Fibroblast of gingiva (primary cell): ENCODE results near the gene TNIK.

Source experiments
- DNase-seq: peaks from one replicate; pipeline ENCODE4 v3.0.0-alpha.2; 2011; ENCODE audit warnings: low read depth

Gene TNIK

DNA sequence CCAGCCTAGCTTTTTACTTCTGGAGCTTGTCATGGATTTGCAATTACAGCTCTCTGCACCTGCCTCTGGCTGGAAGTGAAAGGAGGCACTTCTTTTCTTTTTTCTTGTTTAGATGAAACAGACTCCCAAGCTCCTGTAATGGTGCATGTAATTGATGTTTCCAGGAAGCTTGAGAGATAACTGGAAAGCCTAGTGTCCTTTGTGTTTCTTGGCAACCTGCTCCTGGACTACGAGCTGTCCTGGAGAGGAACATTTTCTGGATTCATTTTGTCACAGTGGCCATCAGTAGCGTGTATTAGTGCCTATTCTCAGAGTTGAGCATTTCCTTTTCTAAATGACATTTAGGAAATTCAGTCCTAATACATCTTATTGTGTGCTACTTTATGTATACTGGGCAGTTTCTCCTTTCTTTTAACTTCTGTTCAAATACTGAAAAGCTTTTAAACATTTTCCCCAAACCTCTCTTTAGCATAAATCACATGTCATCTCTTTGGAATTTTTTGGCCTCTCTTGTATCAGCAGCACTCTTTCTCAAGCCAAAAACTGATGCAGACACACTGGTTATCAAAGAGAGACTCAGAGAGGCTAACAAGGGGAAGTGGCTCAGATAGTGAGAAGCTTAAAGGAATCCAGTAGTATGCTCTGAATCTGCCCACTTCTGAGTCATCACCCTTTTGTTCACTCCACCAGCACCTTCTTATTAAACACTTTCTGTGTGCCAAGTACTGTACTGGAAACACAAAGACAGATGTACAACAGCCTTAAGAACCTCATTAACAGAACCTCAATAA, 371.0 kb downstream of the TNIK start:
- peak; percentile 64 for DNase-seq

DNA sequence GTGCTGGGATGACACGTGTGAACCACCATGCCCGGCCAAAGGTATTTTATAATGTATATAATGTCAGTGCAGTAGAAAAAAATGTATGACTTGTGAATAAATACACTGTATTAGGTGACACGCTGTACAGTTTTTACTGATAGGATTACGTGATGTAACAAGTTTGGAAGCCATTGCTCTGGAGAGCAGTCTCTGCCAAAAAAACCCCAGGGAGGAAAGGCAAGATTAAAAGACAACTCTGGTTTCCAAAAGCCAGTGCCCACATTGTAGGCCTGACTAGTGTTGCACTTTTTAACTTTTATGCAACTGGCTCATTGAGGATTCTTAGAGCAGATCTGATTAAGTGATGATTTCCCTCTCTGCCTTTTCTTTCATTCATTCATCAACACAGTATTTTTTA, 371.7 kb downstream of the TNIK start:
- DNase-seq = no peak

DNA sequence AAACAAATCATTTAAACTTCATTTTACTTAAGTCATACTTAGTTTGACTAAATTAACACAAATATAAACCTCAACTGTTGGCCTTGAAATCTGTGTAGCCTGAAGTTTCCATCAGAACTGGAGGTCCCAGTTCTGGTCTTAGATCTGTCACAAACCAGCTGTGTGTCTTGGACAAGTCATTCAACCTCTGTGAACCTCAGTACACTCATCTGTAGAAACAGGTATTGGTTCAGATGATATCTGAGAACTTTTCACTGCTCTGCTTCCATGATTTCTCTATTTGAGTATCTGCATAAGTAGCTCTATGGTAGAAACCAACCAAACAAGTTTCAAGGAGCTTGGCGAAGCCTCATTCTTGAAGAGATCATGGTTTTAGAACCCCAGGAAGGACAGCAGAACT, 373.3 kb downstream of the TNIK start:
- DNase-seq = no peak

DNA sequence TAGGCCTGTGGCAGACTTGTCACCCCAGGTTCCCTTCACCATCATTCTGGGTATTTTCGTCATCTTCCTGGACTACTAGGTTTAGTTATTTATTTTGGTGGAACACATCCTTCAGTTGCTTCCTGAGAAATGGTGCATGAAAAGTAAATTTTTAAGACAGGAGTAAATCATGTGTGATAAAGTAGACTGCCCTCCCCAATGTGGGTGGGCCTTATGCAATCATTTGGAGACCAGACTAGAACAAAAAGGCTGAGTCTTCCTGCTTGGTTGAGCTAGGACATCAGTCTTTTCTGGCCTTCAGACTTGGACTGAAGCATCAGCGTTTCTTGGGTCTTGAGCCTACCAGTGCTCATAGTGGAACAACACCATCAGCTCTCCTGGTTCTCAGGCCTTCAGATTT, 382.9 kb downstream of the TNIK start:
- DNase-seq = no peak

DNA sequence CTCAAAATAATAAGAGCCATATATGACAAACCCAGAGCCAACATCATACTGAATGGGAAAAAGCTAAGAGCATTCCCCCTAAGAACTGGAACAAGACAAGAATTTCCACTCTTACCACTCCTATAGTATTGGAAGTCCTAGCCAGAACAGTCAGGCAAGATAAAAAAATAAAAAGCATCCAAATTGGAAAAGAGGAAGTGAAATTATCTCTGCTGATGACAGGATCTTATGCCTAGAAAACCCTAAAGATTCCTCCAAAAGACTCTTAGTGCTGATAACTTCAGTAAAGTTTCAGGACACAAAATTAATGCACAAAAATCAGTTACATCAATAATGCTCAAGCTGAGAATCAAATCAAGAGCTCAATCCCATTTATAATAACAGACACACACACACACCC, 387.8 kb downstream of the TNIK start:
- no peak for DNase-seq

DNA sequence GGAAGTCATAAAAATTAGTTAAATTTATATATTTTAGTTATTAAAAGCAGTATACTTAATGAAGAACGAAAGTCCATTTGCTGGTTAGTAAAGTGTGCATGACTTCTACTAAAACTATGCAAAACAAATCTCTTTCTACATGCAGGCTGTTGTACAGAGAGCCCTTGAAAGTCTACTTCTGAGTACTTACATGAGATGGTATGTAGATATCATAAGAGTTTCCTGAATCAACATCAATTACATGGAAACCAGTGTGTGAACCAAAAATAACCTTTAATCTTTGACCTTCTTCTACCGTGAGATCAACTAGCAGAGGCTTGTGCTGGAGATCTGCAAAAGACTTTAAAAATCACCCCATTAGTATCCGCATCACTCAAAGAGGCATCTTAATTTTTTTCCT, 391.5 kb downstream of the TNIK start:
- no peak for DNase-seq

DNA sequence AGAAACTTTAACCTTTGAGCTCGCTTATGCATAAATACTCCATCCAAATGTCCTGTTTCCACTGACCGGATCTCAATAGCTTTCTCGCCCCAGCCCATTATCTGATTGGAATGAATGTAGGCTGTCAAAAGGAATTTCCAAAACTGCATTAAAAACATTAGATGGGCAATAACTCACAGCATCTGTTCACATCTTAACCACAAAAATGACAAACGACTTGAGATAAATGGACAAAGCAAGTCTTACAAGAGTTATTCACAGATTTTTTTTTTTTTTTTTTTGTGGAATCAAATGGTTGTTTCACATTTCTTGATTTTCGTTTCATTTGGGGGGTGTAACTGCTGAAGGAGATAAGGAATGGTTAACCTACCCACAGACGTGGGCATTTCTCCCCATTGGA, 394.0 kb downstream of the TNIK start:
- DNase-seq = no peak

DNA sequence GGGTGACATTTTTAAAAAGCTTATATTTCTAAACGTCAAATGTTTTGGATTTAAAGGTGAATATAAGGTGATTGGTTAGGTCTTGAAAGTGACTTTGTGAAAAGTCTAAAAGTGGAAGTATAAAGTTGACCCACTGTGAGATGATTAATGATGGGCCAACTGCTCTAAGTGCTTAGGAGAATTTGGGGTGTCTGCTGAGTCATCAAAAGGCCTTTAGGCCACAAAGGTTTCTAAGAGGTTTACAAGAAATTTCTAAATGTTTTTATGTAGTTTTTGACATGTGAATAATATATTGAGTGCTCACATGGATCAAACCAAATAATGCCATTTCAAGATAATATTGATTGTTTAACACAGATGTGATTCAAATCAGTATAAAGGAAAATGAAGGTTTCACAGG, 394.5 kb downstream of the TNIK start:
- no peak for DNase-seq

DNA sequence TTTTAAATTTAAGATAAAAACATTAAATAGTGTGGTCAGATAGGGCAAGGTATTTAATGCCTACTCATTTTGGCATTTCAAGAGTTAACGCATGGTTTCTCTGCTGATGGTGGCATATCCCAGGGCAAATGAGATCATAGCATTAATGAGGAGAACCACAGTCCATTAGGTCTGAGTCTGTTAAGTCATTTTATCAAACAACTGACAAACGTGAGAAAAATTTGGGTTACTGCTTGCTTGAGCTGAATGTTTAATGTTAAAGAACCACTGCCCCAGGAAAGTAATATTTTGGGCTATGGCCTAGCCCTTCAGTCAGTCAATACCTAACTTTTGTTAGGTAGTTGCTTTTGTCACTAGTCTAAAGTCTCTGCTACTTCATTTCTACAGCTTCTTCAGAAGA, 395.7 kb downstream of the TNIK start:
- DNase-seq = no peak

DNA sequence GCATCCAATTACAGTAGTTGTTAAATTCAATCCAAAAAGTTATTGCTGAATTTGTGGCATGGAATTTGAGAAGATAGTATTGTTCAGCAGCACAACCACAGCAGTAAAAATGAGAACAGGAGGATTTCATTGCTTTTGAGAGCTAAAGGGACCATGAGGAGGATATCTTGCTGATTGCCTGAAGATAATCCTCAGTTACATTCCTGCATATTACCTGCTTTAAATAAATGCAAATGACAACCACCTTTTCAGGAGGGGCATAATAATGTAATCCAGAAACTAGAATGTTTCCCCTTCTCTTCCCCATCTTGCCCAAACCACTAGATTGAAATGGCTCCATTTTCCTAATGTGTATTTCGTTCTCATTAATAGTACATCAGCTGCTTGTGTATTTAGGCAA, 398.5 kb downstream of the TNIK start:
- DNase-seq = no peak

DNA sequence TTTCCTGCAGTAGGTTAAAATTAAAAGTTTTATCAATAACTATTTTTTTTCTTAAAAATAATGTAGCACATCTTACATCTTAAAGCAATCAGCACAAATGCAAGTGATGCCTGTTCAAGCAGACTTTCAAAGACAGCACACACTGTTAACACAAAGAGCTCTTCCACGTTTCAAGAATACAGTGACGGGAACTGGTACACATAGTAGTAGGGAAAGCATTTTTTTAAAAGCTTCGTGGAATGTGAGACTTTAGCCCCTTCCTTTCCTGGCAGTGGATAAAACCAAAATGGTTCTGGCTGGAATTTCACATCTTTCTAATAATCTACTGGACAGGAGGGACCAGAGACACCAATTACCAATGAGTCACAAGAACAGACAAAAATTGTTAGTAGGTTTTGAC, 400.2 kb downstream of the TNIK start:
- DNase-seq = no peak

DNA sequence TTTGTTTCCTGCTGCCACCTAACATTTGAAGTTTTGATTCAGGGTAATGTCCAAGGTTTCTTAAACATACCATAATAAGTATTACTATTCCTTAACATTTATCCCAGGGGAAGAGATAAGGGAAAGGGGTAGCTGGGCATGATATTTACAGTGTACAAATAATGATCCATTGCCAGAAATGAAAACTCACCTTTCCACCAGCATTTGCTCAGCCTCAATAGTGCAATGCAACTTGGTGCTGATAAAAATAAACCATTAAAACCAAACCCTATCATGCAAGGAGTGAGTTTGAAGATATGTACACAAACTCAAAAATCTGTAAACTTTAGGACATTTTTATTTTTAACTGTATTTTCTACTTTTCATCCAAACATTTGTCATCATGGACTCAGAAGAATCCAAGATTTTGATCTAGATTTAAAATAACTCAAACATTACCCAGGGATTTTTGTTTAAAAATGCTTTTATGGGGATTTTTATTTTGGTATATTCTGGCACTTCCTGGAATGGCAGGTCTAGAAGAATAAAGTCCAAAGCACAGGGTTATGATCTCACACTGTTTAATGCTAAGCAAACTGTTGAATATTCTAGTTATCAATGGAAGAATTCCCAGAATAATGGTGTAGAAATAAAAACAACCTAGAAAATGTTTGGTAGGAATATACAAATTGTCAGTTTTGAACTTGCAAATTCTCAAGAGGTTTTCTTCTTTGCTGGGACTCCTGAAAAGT, 401.2 kb downstream of the TNIK start:
- no peak for DNase-seq

DNA sequence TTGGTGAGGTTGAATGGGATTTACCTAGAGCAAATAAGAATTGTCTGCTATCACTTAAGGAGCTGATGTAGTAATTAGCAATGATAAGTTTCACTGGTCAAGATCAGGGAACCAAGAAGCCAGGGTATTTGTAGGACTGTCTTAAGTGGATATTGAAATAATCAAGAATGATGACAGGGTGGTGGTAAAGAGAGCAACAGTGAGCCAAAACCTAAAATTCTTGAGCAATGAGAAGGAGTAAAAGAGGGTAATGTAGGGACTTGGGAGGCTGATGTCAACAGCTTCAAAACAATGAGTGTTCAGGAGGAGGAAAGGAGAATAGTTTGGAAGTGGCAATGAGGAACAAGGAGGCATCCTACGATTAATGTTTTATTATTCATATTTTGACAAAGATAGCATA, 402.1 kb downstream of the TNIK start:
- peak; percentile 4 for DNase-seq

DNA sequence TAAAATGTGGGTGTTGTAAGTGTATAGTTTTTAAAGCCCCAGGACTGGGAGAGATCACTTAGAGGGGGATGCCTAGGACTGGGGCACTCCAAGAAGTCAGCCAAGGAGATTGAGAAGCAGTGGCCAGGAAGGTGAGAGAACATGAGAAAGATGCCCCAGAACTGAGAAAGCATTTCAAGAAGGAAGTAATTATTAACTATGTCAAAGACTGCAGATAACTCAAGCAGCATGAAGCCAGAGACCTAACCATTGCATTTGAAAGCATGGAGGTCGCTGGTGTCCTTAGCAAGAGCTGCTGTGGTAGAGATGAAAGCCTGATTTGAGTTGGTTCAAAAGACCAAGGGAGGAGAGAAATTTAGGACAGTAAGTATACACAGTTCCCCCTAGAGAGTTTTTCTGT, 403.1 kb downstream of the TNIK start:
- DNase-seq = no peak

DNA sequence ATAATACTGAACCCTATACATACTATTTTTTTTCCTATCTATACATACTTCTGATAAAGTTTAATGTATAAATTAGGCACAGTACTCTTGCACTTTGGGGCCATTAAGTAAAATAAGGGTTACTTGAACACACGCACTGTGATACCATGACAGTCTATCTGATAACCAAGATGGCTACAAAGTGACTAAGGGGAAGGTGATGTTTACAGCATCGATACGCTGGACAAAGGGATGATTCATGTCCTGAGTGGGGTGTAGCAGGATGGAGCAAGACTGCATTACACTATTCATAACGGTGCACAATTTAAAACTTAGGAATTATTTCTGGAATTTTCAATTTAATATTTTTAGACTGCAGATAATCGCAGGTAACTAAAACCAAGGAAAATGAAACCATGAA, 403.7 kb downstream of the TNIK start:
- no peak for DNase-seq

DNA sequence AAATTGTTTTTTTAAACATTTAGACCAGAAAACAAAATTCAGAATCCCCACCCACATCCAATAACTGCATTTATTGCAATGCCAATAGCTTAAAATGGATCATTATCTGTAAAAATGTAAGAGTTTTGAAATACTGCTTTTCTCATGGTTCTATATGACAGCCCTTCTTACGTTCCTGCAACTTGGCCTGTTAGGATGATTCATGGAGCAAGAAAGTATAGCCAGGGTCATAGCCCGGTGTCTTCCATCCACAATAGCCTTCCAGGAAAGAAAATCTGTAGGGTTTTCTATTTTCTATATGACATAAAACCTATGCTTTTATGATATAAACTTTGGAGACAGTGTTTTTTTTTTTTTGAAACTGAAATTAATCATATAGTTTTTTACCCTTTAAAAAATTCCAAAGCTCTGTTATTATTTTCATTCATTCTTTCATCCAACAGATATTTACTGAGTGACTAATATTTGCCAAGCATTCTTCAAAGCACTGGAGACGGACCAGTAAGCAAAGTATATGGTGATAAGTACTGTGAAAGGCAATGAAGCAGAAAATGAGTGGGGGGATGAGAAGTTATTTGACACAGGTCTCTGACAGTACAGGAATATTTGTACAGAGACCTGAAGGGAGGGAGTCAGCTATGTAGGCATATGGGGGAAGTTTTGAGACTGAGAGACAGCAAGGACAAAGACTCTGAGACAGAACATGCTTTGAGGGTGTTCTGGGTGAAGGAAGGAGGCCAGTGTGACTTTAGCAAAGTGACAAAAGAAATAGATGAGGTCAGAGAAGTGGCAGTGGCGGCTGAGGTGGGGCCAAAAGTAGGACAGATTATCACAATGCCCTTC, 404.6 kb downstream of the TNIK start:
- DNase-seq = peak; percentile 17

DNA sequence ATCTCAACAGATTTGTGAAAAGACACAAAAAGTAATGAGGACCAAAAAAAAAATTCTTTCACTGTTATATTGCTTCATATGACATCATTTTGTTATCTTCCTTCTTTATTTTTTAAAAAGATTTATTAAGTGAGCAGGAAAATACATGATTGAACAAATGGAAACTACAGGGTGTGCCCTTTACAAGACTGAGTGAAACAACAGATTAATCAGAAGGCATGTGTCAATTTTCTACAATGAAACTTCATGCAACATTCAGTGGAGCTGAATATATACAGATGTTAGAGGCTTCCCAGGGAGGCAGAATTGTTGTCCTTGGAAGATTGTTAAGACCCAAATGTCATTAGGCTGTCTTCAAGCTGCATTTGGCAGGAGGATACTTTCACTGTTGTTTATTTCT, 405.3 kb downstream of the TNIK start:
- no peak for DNase-seq

DNA sequence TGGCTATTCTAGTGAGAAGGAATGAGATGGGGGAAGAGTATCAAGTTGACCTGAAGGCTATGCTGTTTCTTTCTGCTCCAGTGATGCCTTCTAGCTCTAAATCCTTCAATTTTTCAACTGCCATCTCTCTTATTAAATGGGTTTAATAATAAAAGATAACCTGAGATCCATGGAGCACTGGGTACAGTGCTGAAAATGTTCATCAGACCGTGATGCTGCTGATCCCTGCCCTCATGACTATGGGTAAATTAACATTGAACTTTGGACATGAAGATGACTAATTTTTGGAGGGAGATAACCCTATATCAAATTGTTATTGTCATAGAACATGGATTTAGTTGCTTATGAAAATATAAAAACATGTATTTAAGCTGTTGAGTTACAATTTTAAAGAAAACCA, 406.0 kb downstream of the TNIK start:
- DNase-seq = no peak

DNA sequence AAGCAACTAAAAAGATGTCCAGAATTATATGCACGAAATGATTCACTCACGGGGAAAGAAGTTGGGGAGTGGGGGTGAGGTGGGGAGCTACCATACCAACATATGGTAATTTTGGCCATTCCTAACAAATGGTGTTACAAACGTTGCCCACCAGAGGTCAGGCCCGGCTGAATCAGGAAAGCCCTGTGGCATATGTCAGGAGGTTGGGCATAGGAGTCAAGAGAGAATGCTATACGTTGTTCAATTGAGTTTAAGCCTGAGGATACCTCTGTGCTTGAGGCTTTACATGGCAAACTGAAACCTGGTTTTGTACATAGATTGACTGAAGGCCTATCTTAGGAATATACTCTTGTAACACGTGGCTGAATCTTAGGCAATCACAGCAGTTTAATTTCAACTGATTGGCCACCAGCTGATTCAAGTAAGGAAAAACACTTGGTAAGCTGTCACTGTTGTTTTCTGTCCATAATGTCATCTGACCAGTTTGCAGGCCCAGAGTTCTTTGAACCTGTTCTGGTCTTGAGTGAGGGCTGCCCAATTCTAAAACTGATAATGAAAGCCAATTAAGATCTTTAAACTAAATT, 410.3 kb downstream of the TNIK start:
- peak; percentile 39 for DNase-seq

DNA sequence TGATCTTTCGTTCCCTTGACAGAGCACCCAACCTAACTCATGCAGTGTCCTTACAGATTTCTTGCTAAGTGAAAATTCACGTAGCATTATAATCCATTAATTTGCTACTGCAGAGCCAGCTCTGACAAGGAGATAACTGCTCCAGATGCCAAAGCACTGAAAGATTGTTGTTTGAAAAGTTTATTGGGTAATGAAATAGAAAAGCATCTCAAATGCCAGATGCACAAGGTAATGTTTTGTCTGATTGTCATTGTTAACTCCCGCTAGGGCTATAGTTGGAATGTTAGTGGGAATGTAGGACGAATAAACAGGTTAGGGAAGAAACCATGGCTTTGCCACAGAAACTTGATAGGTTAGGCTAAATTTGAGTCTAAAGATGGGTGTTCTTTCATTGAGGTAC, 413.4 kb downstream of the TNIK start:
- DNase-seq = no peak

DNA sequence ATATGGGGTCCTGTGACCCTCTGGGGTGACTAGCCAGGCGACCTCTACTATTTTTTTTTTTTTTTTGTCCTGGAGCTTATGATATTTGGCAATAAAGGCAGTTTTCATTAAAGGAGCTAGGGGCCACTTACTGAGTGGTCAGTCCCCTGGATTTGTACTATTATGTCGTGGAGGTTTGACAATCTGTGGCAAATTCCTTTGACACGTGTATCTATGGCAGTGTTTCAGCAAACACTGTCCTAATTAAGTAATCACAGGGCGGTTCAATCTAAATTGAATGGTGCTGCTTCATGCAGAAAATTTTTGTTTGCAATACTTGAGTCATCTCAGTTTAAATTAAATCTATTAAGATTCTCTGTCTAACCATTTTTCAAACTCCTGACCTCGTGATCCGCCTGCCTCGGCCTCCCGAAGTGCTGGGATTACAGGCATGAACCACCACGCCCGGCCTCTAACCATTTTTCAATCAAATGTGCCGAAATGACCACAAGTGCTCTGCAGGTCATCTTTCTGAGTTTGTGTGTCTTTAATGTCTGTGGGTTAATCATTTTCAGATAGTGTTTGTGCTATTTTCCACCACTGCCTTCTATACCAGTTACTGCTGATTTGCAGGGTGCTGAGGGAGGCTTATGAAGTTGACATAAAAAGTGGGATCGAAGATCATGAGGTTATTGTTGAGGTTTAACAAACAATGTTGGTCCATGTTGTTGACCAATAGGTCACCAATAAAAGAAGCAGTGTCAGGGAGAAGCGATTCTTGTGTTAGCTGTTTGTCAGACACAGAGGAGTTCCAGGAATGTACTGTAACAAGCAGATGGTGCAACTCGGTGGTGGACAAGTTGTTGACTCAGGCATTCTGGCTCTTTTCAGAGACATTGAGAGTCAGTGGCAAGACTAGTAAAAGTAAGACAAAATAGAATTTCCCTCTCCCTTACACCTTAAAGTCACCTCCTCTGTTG, 415.1 kb downstream of the TNIK start:
- peak; percentile 84 for DNase-seq
